Activated CD8-positive, alpha-beta memory T cell treated with anti-CD3 and anti-CD28 coated beads, Interleukin-2, amount 50 U/mL, for 24 hours (primary cell): ENCODE data around the gene TRIM45.
"Not testable (repeated sequence)": the region's sequence is repeated elsewhere in the genome, so short reads cannot be mapped to it uniquely, and the experiment has no call there.

Experiments used
- DNase-seq: peaks from one replicate; pipeline ENCODE4 v3.0.0-alpha.2; 2020; ENCODE audit errors: extremely low read depth

TRIM45 gene

DNA sequence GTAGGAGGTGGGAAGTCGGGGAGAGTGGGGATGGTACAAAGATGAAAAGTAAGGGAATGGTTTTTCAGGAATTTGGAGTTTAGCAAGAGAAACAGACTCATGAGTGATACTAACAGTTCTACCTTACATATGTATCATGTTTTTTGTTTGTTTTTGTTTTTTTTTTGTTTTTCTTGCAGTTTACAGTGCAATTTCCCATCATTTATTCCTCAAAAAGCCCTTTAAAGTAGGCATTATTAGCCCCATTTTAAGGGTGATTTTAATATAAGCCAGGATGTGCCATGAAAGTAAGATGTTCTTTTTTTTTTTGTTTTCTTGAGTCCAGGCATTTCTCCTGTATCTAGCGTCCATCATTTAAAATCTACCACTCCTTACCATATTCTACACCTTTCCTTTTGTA, 13.8 kb upstream of the TRIM45 start:
- DNase-seq = no peak

DNA sequence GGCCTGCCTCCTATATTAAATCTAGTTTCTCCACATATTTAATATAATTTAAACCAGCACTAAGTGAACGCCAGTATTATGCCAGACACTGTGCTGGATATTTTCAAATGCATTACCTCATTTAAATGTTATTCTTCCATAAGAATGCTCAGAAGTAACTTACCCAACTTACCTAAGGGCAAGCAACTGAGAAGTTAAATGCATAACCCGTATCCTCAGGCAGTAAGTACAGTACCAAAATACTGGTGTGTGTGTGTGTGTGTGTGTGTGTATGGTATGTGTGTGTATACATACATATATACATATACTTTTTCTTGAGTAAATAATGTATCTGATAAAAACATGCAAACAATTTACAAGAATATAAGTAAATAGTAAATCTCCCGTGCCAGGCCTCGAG, 9.0 kb upstream of the TRIM45 start:
- DNase-seq = no peak

GRCh38 chr1:117128323-117129079, 7.0 kb upstream of the TRIM45 start:
- no peak for DNase-seq

GRCh38 chr1:117127795-117128194, 6.2 kb upstream of the TRIM45 start:
- no peak for DNase-seq

- DNase-seq = no peak
Observed at GRCh38 chr1:117124661-117125060, 3.1 kb upstream of the TRIM45 start.

GRCh38 chr1:117123274-117123673, 1.7 kb upstream of the TRIM45 start:
- DNase-seq = no peak

DNA sequence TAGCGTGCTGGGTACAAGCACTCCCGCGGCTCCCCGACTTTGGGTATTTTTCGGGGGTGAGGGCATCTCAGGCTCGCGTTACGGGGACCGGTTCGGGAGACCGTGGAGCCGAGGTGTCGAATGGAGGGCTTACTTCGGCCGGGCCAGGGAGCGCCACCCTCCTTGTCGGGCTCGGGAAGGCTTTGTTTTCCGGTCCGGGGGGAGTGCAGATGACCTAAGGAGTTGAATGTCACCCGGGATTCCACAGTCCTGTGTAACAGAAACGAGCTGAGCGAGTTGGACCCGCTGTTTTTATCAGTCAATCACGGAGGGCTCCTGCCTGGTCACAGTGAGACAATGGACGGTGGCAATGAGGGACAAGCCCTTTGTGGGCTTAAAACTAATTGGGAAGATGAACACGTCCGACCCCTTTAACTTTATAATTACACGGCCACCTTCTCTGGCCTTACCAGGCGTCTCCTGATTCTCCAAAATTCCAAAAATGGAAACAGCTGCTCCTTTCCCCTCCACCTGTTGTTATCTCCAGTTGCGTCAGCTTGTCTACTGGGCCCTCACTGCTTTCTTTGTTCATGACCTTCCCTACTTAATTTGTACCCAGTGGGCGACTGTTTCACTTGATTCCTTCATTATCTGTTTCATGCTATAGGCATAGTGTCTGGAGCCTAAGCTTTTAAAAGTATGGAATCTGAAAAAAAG, 929 bp upstream of the TRIM45 start:
- no peak for DNase-seq

- no peak for DNase-seq
Observed at GRCh38 chr1:117120774-117121588, 568 bp downstream of the TRIM45 start.

DNA sequence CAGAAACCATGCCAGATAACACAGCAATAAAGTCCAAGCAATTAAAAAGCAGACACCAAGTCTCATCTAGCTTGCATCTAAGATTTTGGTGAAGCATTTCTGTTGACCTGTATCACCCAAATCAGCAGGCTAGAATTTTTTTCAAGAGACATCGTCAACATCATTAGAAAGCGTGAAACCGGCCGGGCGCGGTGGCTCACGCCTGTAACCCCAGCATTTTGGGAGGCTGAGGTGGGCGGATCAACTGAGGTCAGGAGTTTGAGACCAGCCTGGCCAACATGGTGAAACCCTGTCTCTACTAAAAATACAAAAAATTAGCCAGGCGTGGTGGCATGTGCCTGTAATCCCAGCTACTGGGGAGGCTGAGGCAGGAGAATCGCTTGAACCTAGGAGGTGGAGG, 2.4 kb downstream of the TRIM45 start:
- DNase-seq = not testable (repeated sequence)

DNA sequence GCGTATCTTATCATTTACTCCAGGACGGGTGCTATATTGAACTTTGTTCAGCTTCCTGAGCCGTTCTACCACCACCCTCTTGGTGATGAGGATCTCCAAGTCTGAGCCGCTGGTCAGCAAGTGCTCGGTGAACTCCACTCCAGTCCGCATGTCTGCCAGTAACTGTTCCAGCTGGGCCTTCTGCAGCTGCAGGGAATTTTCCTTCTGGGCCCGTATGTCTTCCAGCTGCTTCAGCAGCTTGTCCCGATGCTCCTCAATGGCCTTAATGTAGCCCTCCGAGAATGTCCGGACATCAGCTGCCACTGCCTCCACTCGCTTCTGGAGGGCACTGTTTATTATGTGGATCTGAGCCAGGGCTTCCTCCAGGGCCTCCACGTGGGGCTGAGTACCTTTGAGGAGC, 3.4 kb downstream of the TRIM45 start:
- DNase-seq = no peak

DNA sequence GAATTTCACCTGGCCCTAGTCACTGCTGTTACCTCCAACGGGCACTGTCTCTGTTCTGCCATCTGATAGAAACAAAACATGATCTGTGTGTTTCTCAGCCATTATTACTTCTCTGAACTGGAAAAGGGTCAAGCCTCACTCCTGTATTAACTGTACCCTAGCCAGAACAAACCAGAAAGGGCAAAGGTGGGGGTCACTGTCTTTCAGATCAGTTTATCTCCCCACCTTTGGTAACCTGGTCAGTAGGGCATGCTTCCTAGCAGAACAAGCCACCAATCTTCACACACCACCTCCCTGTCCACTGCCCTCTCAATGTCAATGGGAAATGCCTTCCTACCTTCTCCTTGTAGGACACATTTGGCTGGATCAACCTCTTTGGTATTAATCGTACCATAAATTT, 3.9 kb downstream of the TRIM45 start:
- no peak for DNase-seq

- no peak for DNase-seq
Observed at GRCh38 chr1:117116784-117117130, 4.8 kb downstream of the TRIM45 start.

GRCh38 chr1:117116090-117116783, 5.3 kb downstream of the TRIM45 start:
- no peak for DNase-seq

DNA sequence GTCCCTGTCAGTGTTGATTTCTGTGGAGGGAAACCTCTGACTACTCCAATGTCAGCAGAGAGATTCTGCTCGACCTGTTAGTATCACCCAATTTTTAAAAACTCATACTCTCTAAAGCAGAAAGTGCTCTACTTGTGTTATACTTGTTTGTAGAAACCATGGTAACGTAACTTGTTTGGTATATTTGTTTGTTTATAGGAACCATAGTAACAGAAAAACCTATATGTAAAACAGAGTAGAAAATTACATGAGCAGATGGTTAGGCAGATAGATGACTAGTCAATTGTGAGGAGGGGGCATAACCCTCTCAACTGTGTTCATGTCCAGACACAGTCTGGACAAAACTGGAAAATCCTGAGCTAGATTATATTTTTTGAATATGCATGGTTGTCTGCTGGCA, 6.7 kb downstream of the TRIM45 start:
- DNase-seq = no peak

GRCh38 chr1:117113199-117113598, 8.3 kb downstream of the TRIM45 start:
- DNase-seq = no peak

GRCh38 chr1:117112047-117112717, 9.4 kb downstream of the TRIM45 start:
- no peak for DNase-seq

GRCh38 chr1:117110774-117111173, 10.8 kb downstream of the TRIM45 start:
- no peak for DNase-seq

GRCh38 chr1:117107364-117107763, 14.2 kb downstream of the TRIM45 start:
- DNase-seq = no peak

GRCh38 chr1:117106478-117106877, 15.1 kb downstream of the TRIM45 start:
- DNase-seq = no peak

- DNase-seq = no peak
Observed at GRCh38 chr1:117105722-117106121, 15.8 kb downstream of the TRIM45 start.

- no peak for DNase-seq
Observed at GRCh38 chr1:117104986-117105385, 16.6 kb downstream of the TRIM45 start.

- DNase-seq = not testable (repeated sequence)
Observed at GRCh38 chr1:117101858-117102257, 19.7 kb downstream of the TRIM45 start.
